SK-MEL-5 (cell line): Measurements from ENCODE around the gene TMPRSS5. TPM values are rescaled to one million over a fixed set of nuclear protein-coding genes. Genes with fewer than 3 reads are reported as not detected.
"Not testable (repeated sequence)": the region's sequence is repeated elsewhere in the genome, so short reads cannot be mapped to it uniquely, and the experiment has no call there.

ENCODE experiments used
- DNase-seq: peaks from one replicate; pipeline ENCODE4 v3.0.0-alpha.2; 2016; ENCODE audit warnings: low read depth, low spot score
- in situ Hi-C: cut with HindIII; loops from 2 replicates; pipeline ENCODE4 v1.10.0; 2016; ENCODE audit warnings: low sequenced_read_pairs, high pct_unique_total_duplicates, low pct_unique_long_range_greater_than_20kb
- total RNA-seq: library from RNA; depleted of rRNA; stranded (reverse); fragments of >200 nt; shearing (Covaris generic); gene quantifications from 2 replicates; pipeline ENCODE4 v1.2.3, GENCODE V29; 2014

Gene TMPRSS5
- total RNA-seq, 1 experiment from 2014 or later = 2.3 TPM

- DNase-seq = no peak
- in situ Hi-C loops = no loop called here
Measured at GRCh38 chr11:113710989-113711388, 4.9 kb upstream of the TMPRSS5 start.

GRCh38 chr11:113703551-113703950 lies 2.6 kb downstream of the TMPRSS5 start:
- in situ Hi-C loops, DNase-seq: not testable (repeated sequence)

DNA sequence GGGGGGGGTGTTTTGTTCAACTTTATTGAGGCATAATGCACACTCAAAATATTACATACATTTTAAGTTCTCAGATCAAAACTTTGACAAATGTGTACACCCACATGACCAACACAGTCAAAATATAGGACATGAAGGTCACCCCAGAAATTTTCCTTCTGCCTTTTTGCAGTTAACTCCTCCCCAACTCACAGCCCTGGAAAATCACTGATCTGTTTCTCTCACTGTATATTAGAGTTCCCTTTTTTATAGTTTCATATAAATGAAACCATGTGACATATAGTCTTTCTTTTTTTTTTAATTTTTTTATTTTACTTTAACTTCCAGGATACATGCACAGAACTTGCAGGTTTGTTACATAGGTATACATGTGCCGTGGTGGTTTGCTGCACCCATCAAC lies 4.6 kb downstream of the TMPRSS5 start:
- in situ Hi-C loops = no loop called here
- no peak for DNase-seq

- no peak for DNase-seq
- in situ Hi-C loops = no loop called here
Measured at GRCh38 chr11:113698515-113698914, 7.6 kb downstream of the TMPRSS5 start.

GRCh38 chr11:113697756-113698407 lies 8.2 kb downstream of the TMPRSS5 start:
- no peak for DNase-seq
- in situ Hi-C loops = no loop called here

- DNase-seq = no peak
- in situ Hi-C loops = no loop called here
Measured at GRCh38 chr11:113697111-113697510, 9.0 kb downstream of the TMPRSS5 start.

- in situ Hi-C loops = no loop called here
- no peak for DNase-seq
Measured at GRCh38 chr11:113695207-113695606, 10.9 kb downstream of the TMPRSS5 start.

- no peak for DNase-seq
- in situ Hi-C loops = no loop called here
Measured at GRCh38 chr11:113694390-113694789, 11.7 kb downstream of the TMPRSS5 start.

DNA sequence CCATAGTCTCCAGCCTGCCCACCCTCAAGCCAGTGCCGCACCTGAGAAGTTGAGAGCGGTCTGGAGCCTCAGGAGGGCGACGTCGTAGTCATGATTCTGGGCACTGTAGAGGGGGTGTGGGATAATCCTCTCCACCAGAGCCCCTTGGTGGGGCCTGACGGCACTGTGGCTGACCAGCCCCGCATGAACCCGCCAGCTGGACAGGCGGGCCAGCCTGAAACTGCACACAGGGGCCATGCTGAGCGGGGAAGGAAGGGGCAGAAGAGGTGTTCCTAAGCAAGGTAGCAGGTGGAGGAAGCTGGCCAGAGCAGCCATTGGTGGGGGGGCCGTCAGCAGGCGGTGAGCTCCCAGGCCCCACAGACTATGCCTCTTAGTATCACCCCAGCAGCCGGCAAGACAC lies 13.1 kb downstream of the TMPRSS5 start:
- no peak for DNase-seq
- in situ Hi-C loops = no loop called here

DNA sequence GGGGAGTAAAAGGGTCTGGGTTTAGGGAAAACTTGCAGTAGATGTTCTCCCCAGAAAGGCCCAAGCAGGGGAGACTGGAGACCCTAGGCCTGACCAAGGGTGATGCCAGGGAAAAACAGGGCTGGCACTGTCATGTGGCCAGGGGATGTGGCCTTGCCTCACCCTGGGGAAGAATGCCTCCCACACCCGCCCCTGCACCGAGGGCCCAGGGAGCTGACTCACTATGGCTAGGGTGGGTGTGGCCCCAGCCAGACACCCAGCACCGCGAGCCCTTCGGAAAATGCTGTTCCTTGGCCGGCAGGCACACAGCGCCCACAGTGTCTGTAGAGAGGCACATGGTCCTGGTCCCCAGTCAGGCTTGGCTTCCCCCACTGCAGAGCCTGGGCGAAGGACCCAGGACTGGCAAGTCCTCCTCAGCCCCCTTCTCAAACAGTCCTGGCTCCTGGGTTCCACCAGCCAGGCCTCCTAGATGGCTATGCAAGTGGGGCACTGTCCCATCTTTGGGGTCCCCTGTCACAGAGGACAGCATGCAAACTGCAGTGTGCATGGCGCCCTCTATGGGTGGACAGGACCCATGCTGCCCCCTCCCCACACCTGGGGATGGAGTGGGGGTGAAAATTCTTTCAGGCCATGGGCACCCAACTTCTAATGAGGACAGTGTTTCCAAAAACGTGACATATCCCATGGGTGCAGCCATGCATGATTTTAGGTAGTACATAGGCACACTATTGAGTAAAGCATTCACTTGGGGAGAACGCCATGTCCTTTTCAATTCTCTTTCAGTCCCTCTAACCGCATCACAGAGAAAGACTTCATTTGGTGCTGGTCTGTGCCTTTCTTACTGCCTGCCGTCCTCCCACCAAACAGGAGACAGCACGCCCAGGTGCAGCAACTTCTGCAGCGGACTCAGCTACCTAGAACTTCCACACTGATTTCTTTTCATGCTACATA lies 15.2 kb downstream of the TMPRSS5 start:
- in situ Hi-C loops = no loop called here
- DNase-seq = peak; percentile 28

DNA sequence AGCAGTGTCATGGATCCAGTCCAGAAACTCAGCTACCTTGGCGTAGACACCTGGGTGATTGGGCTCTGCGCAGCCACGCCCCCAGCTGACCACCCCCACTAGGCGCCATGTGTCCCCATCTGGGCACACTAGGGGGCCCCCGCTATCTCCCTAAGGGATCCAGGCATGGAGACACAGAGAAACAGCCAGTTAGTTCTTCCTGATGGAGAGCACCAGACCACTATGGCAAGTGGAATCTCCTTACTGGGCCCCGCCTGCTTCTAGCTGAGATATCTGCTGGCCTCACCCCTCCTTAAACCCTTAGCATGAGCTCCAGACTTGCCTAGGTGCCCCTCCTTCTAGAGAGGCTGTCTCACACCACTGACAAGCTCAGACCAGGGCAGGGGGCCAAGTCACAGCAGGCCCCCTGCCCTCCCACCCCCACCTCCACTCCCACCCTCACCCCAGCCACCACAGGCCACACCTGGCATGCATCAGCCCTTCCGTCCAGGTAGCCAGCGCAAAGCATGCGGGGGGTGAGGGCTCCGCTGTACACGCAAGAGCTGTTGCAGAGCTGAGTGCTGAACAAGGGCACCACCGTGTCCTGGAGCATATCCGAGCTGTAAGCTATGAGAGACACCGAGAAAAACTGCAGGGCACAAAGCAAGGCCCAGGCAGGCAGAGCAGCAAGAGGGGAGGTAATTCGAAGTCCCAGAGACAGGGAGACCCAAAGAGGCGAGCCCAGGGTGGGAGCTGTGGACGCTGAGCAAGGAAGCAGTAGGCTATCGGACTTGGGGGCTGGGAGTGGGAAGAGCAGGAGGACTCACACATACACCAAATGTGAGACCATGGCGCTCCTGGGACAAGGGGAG lies 16.1 kb downstream of the TMPRSS5 start:
- in situ Hi-C loops = no loop called here
- no peak for DNase-seq

GRCh38 chr11:113685654-113686359 lies 20.3 kb downstream of the TMPRSS5 start:
- in situ Hi-C loops = no loop called here
- no peak for DNase-seq

GRCh38 chr11:113684496-113684895 lies 21.6 kb downstream of the TMPRSS5 start:
- DNase-seq = no peak
- in situ Hi-C loops = no loop called here

DNA sequence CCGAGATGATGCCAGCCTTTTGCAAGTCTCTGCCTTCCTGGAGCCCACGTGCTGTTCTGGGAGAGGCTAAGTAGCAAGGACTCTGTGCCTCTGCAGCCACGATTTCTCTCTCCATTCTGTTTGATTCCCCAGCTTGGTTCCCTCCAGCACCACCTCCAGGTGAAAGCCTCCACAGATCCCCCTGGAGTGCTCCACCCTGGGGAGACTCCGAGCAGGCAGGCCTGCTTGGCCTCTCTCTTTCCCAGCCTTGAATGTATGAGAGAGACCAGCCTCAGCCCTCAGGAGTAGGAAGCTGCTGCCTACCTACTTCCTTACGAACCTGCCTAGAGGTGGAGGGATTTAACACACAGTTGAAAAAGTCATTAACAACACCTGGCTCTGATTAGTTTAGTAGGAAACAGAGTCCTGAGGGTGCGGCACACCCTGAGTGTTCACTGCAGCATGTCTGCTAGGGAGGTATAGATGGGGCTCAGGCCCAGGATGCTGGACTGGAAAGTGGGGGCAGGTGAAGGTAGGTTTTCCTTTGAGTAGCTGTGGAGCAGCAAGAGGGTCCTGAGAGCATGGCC lies 22.5 kb downstream of the TMPRSS5 start:
- in situ Hi-C loops = no loop called here
- no peak for DNase-seq

- in situ Hi-C loops = no loop called here
- DNase-seq = no peak
Measured at GRCh38 chr11:113681711-113682413, 24.2 kb downstream of the TMPRSS5 start.

DNA sequence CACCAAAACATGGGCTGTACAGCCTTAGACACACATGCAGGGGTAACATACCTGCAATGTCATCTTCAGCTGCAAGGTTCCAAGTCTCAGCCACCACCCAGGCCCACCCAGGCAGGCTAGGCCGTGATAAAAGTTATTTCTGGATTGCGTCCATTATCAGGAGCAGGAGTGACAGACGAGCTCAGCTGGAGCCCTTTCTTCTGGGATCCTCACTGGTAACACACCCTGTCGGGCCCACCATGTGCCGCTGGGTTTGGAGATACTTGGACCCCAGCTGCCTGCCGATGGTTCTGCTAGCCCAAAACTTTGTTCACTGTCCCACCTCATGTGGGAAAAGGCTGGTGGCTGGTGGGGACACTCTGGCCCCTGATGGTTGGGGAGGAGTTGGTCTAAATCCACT lies 24.8 kb downstream of the TMPRSS5 start:
- DNase-seq = no peak
- in situ Hi-C loops = no loop called here

DNA sequence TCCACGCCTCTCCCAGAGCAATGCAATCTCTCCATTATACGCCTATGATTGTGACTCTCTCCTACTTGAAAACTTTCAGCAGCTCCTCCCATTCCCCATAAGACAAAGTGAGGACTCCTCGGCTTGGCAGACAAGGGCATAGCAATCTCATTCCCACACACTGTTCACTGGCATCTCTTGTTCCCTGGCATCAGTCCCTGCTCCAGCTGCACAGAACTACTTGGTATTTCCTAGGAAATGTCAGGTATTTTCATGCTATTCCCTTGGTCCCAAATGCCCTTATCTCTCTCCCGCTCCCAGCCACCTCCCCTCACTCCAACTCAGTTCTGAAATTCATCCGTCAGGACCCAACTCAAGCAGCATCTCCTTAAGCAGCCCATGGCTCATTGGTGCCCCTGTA lies 28.4 kb downstream of the TMPRSS5 start:
- in situ Hi-C loops = no loop called here
- no peak for DNase-seq
